DOHH2 (cell line): ENCODE results near the gene CYP2D6.
"Not testable (repeated sequence)": the region's sequence is repeated elsewhere in the genome, so short reads cannot be mapped to it uniquely, and the experiment has no call there.

ENCODE experiments used
- EZH2phosphoT487 ChIP-seq: fragments of 200-600 bp; sonication (generic); IDR thresholded peaks from 2 replicates; pipeline ENCODE4 v1.6.1; 2017; ENCODE audit warnings: borderline replicate concordance, mild to moderate bottlenecking, antibody characterized with exemption, low read length, moderate library complexity, mixed read lengths
- TF ChIP-seq, protein P1 (sequence below): fragments of 200-600 bp; sonication (generic); IDR thresholded peaks from one replicate; pipeline ENCODE4 v1.5.1; 2014; ENCODE audit warnings: antibody characterized with exemption, mild to moderate bottlenecking, low read depth, low read length; ENCODE audit not compliant: poor library complexity, severe bottlenecking

DNA sequence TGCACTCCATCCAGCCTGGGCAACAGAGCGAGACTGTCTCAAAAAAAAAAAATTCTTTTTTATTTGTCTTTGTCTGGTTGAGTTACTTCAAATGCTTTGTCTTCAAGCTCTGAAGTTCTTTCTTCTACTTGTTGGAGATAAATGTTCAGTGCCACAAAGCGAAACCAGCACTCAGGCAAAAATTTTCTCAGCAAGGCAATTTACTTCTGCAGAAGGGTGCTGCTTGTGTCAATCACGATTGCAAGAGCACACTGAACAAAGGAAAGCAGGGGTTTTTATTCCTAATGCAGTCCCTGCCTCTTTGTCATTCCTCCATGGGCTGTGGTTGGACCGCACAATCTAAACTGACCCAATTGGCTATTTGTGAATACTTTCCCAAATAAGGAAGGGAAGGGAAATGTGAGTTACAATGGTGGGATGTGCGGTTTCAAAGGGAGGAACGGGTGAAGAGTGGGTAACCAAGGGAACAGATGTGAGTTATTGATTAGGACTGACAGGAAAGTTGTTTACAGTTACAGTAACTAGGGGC lies 26.2 kb downstream of the CYP2D6 start:
- TF ChIP-seq, protein P1, sequence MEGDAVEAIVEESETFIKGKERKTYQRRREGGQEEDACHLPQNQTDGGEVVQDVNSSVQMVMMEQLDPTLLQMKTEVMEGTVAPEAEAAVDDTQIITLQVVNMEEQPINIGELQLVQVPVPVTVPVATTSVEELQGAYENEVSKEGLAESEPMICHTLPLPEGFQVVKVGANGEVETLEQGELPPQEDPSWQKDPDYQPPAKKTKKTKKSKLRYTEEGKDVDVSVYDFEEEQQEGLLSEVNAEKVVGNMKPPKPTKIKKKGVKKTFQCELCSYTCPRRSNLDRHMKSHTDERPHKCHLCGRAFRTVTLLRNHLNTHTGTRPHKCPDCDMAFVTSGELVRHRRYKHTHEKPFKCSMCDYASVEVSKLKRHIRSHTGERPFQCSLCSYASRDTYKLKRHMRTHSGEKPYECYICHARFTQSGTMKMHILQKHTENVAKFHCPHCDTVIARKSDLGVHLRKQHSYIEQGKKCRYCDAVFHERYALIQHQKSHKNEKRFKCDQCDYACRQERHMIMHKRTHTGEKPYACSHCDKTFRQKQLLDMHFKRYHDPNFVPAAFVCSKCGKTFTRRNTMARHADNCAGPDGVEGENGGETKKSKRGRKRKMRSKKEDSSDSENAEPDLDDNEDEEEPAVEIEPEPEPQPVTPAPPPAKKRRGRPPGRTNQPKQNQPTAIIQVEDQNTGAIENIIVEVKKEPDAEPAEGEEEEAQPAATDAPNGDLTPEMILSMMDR, result not testable (repeated sequence)
- TF ChIP-seq EZH2phosphoT487, result not testable (repeated sequence)
